ENCODE measurements around the gene KCNJ14.

DNA sequence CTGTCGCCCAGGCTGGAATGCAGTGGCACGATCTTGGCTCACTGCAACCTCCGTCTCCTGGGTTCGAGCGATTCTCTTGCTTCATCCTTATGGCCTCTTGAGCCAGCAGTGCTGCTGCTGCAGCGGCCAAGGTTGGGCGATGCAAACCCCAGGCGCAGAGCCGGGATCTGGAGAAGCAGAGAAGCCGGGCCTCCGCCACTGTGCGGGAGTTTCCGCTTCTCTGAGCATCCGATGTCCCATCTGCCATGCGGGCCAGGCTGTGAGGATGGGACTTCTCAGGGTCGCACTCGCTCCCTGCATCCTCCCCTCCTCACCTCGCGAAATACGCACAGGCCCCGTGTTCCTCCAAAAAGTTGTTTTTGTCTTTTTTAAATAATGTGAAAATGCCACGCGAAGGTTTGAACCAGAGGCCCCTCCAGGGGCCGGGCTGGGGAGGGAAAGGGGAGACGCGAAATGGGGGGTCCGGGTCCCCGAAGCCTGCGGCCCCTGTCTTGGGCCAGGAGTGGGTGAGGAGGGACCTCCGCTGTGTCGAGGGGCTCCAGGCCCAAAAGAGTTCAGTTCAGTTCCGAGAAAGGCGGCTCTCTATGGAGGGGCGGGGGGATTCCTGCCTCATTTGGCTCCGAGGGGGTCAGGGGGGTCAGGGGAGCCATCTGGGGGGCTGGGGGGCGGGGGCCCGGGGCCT, 29.7 kb downstream of the KCNJ14 start:
- TF ChIP-seq CTCF (IDR thresholded peaks at IDR 0.05; ENCODE audit: extremely low read depth in 1 of 2, insufficient read depth in 1 of 2, low read depth in 1 of 2, low read length in 2 of 2) (no peak), POLR2AphosphoS5 (IDR thresholded peaks at IDR 0.05; ENCODE audit: insufficient read depth, low read depth, low read length) (no peak)
